ENCODE measurements around the gene FOXK1. TPM values are rescaled to one million over a fixed set of nuclear protein-coding genes. Genes with fewer than 3 reads are reported as not detected.

FOXK1 gene
- total RNA-seq, 2 donors from 2014 or later = 34.3 to 62.4 TPM

DNA sequence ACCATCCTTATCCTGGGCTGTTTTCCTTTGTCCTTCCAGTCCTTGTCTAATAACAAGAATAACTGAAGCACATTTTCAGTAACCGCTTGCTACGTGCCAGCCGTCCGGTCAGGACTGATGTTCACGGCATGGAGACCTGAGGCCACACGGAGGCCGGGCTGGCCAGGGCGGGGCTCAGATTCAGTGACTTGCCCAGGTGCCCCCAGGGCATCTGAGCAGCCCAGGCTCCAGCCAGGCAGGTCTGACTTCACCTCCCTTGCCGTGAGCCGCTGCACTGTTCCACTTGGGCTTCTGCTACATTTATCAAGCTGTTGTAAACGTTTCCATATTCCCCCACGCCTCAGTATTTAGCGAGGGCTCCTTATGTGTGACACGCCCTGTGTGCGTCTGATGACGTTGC lies 49.7 kb downstream of the FOXK1 start:
- ATAC-seq (ENCODE audit: insufficient number of reproducible peaks, low FRiP score, low read depth) (no peak), DNase-seq (ENCODE audit: low spot score) (no peak)
- no peak overlapping the region for H3K4me3 ChIP-seq
- TF ChIP-seq, protein P1, sequence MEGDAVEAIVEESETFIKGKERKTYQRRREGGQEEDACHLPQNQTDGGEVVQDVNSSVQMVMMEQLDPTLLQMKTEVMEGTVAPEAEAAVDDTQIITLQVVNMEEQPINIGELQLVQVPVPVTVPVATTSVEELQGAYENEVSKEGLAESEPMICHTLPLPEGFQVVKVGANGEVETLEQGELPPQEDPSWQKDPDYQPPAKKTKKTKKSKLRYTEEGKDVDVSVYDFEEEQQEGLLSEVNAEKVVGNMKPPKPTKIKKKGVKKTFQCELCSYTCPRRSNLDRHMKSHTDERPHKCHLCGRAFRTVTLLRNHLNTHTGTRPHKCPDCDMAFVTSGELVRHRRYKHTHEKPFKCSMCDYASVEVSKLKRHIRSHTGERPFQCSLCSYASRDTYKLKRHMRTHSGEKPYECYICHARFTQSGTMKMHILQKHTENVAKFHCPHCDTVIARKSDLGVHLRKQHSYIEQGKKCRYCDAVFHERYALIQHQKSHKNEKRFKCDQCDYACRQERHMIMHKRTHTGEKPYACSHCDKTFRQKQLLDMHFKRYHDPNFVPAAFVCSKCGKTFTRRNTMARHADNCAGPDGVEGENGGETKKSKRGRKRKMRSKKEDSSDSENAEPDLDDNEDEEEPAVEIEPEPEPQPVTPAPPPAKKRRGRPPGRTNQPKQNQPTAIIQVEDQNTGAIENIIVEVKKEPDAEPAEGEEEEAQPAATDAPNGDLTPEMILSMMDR (IDR thresholded peaks at IDR 0.05) = no peak
- H3K27me3 ChIP-seq (replicated peaks; ENCODE audit: insufficient read depth) = no peaks in the 10 kb centered on the region
- H3K4me1 ChIP-seq (ENCODE audit: control insufficient read depth in 1 of 2, low read depth in 2 of 2) = peaks cover 5 to 40% of the 10 kb centered on the region in 2 donors
- no peaks in the 10 kb centered on the region for H3K9me3 ChIP-seq
- H3K36me3 ChIP-seq = no peaks in the 10 kb centered on the region
- no peak overlapping the region for H3K27ac ChIP-seq

DNA sequence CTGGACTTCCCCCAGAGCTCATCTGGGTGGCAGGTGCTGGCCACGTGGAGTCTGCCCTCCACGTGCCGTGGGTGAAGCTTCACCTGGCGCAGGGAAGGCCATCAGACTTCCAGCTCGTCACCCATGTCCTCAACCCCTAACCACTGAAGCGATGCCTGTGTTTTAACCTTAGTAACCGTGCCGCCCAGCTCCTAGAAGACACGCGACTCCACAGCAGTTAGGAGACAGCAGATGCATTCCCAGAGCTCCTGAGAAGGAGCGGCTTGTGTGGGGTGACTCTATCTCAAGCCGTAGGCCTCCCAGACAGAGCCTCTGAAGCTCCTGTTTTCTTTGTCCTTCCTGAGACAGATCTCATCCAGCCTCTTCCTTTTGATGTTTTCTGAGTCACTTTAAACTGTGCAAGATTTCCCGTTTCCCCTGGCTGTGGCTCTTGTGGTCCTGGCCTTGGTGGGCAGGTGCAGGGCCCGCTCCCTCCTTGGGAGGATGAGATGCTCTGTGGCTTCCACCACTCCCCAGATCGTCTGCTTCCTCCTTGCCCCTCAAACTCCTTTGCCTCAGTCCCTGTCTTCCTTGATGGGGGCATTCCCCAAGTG lies 51.9 kb downstream of the FOXK1 start:
- ATAC-seq (ENCODE audit: insufficient number of reproducible peaks, low FRiP score, low read depth) (no peak), DNase-seq (ENCODE audit: low spot score) (no peak)
- no peaks in the 10 kb centered on the region for H3K36me3 ChIP-seq
- peaks cover 5 to 34% of the 10 kb centered on the region in 2 donors for H3K4me1 ChIP-seq (ENCODE audit: control insufficient read depth in 1 of 2, low read depth in 2 of 2)
- TF ChIP-seq, protein P1 (IDR thresholded peaks at IDR 0.05) = no peak
- H3K27ac ChIP-seq = no peak overlapping the region
- no peaks in the 10 kb centered on the region for H3K9me3 ChIP-seq
- no peaks in the 10 kb centered on the region for H3K27me3 ChIP-seq (replicated peaks; ENCODE audit: insufficient read depth)
- H3K4me3 ChIP-seq = no peak overlapping the region

DNA sequence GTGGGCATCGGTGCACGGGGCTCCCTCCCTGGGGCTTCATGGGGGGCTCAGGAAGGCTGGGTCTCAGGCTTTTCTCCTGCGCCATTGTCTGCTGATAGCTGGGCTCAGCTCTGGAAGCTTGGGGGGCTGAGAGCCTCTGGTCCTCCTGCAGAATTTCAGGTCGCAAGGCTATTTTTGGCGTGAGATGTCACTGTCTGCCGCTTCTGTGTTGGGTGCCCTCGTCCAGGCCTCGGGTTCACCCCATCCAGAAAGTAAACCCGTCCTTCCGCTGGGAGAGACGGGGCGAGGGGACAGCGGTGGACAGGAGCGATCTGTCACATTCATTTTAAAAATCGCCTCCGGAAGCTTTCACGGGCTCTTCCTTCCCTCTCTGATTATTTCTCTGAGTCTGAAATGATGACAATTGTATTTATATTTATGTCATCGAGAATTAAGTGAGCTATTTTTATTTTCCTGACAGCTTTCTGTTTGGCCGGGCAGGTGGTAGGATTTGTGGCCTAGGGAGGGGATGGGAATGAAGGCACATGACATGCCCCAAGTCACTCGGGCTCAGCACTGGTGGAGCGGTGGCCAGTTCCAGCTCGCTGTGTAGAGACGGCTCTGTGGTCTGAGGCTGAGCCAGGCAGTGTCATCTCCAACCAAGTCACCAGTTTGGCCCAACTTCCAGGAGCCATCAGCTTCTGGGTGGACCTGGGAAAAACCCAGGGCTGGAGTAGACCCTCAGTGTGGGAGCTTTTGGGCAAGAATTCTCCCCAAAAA lies 52.7 kb downstream of the FOXK1 start:
- Histone ChIP-seq H3K36me3 (no peaks in the 10 kb centered on the region), H3K4me3 (no peak overlapping the region), H3K4me1 (ENCODE audit: control insufficient read depth in 1 of 2, low read depth in 2 of 2) (peaks cover 7 to 35% of the 10 kb centered on the region in 2 donors), H3K27me3 (replicated peaks; ENCODE audit: insufficient read depth) (no peaks in the 10 kb centered on the region), H3K27ac (no peak overlapping the region), H3K9me3 (no peaks in the 10 kb centered on the region)
- ATAC-seq (ENCODE audit: insufficient number of reproducible peaks, low FRiP score, low read depth) (no peak), DNase-seq (ENCODE audit: low spot score) (no peak)
- TF ChIP-seq, protein P1 (IDR thresholded peaks at IDR 0.05) = no peak

DNA sequence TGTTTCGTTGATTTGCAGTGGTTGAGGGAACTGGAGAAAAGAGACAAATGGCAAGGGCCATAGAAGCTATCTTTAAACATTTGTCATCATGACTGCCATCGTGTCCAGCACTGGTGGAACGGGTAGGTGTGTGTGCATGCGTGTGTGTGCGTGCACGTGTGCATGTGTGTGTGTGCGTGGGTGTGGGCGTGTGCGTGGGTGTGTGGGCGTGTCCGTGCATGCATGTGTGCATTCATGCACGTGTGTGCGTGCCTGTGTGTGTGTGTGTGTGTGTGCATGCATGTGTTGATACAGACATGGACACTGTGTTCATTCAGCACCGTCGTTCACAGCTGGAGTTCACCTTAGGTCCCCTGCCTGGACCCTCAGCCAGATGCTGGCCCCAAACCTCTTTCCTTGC lies 55.2 kb downstream of the FOXK1 start:
- no peaks in the 10 kb centered on the region for H3K36me3 ChIP-seq
- DNase-seq (ENCODE audit: low spot score) (no peak), ATAC-seq (ENCODE audit: insufficient number of reproducible peaks, low FRiP score, low read depth) (no peak)
- no peaks in the 10 kb centered on the region for H3K9me3 ChIP-seq
- TF ChIP-seq, protein P1 (IDR thresholded peaks at IDR 0.05) = no peak
- H3K27me3 ChIP-seq (replicated peaks; ENCODE audit: insufficient read depth) = no peaks in the 10 kb centered on the region
- peaks cover 8 to 22% of the 10 kb centered on the region in 2 donors for H3K4me1 ChIP-seq (ENCODE audit: control insufficient read depth in 1 of 2, low read depth in 2 of 2)
- no peak overlapping the region for H3K27ac ChIP-seq
- H3K4me3 ChIP-seq = no peak overlapping the region

DNA sequence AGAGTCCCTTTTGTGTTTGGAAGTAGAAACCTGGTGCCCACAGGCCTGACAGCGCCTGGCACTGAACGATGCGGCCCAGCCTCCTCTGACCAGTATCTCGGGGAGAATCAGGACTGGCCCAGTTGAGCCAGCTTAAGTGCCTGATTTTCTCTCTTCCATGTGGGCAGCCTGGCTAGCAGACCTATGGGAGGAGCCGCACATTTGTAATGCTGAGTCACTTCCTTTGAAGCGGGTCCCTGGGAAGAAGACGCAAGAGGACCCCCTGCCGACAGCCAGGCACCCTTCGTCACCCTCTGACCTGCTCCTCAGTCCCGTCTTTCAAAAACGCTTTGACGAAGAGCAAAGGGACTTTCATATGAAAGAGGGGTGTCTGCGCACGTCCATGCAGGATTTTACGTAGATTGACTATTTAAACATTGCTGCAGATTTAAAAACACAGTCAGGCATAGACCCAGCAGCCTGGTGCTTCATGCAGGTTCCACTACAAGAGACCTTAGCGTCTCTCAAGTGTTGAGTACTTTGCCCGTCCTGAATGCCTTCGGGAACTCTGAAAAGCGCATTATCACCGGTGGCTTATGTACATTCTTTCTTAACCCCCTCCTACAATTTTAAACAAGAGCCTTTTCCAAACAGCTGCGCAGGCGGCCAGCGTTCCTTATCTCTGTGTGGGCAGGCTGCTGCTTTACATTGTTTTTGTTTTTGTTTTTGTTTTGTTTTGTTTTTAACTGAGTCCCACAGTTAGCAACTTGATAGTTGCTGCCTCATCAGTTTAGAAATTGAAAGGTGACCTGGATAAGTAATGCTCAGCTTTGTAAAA lies 56.8 kb downstream of the FOXK1 start:
- Histone ChIP-seq H3K9me3 (no peaks in the 10 kb centered on the region), H3K27me3 (replicated peaks; ENCODE audit: insufficient read depth) (no peaks in the 10 kb centered on the region), H3K4me3 (peak overlapping the region; percentile 56), H3K27ac (peak overlapping the region; percentile 67 to 69), H3K4me1 (ENCODE audit: control insufficient read depth in 1 of 2, low read depth in 2 of 2) (peaks cover 8 to 26% of the 10 kb centered on the region in 2 donors), H3K36me3 (peaks cover 3% of the 10 kb centered on the region)
- TF ChIP-seq, protein P1 (IDR thresholded peaks at IDR 0.05) = no peak
- DNase-seq (ENCODE audit: low spot score) = peak; percentile 33
- ATAC-seq (ENCODE audit: insufficient number of reproducible peaks, low FRiP score, low read depth) = peak; percentile 58
